GM23338 (cell line): ENCODE data around the gene FMN2. TPM values are rescaled to one million over a fixed set of nuclear protein-coding genes. Genes with fewer than 3 reads are reported as not detected.

Source experiments
- ATAC-seq: fragments of 200-7000 bp; cut with Tn5 transposase; 3 replicates; pipeline ENCODE4 v1.9.1; 2020
- DNase-seq: peaks from one replicate; pipeline ENCODE4 v3.0.0-alpha.2; 2015; ENCODE audit warnings: low spot score
- H2AFZ ChIP-seq: fragments of 200-600 bp; sonication (generic); 2 replicates; pipeline ENCODE4 v1.8.0; 2016; ENCODE audit warnings: antibody characterized with exemption, mild to moderate bottlenecking, moderate library complexity
- H3F3A ChIP-seq: fragments of 200-600 bp; sonication (generic); replicated peaks from 2 replicates; pipeline ENCODE4 v1.8.0; 2017; ENCODE audit warnings: antibody characterized with exemption, mixed run types, low read depth
- H3K27ac ChIP-seq: fragments of 200-600 bp; sonication (generic); 2 replicates; pipeline ENCODE4 v1.6.1; 2016; ENCODE audit warnings: low read depth
- H3K27me3 ChIP-seq: fragments of 200-600 bp; sonication (generic); 2 replicates; pipeline ENCODE4 v1.8.0; 2016; ENCODE audit warnings: mild to moderate bottlenecking, mixed run types, moderate library complexity; ENCODE audit not compliant: insufficient read depth
- H3K36me3 ChIP-seq: fragments of 200-600 bp; sonication (generic); 2 replicates; pipeline ENCODE4 v1.8.0; 2016; ENCODE audit warnings: mild to moderate bottlenecking; ENCODE audit not compliant: insufficient read depth
- H3K4me1 ChIP-seq: fragments of 200-600 bp; sonication (generic); 2 replicates; pipeline ENCODE4 v1.8.0; 2016; ENCODE audit warnings: mild to moderate bottlenecking, moderate library complexity; ENCODE audit not compliant: insufficient read depth
- H3K4me2 ChIP-seq: fragments of 200-600 bp; sonication (generic); 2 replicates; pipeline ENCODE4 v1.7.1; 2017; ENCODE audit warnings: mixed run types
- H3K4me3 ChIP-seq: fragments of 200-600 bp; sonication (generic); 2 replicates; pipeline ENCODE4 v1.6.1; 2016; ENCODE audit warnings: mixed run types
- H3K79me2 ChIP-seq: fragments of 200-600 bp; sonication (generic); replicated peaks from 2 replicates; pipeline ENCODE4 v1.8.0; 2017; ENCODE audit warnings: mild to moderate bottlenecking; ENCODE audit not compliant: insufficient read depth
- H3K9me2 ChIP-seq: fragments of 200-600 bp; sonication (generic); 2 replicates; pipeline ENCODE4 v1.8.0; 2017; ENCODE audit not compliant: insufficient read depth
- H4K20me1 ChIP-seq: fragments of 200-600 bp; sonication (generic); replicated peaks from 2 replicates; pipeline ENCODE4 v1.8.0; 2017; ENCODE audit warnings: mild to moderate bottlenecking; ENCODE audit not compliant: insufficient read depth
- H3K27ac Mint-ChIP-seq: 2 replicates; pipeline ENCODE4 v1.8.0; 2020; ENCODE audit warnings: inconsistent platforms, mild to moderate bottlenecking, moderate library complexity, mixed read lengths
- H3K27me3 Mint-ChIP-seq: 3 replicates; pipeline ENCODE4 v1.8.0; 2022; ENCODE audit warnings: low read depth, mild to moderate bottlenecking, moderate library complexity, mixed read lengths, inconsistent platforms; ENCODE audit not compliant: insufficient read depth, poor library complexity
- H3K36me3 Mint-ChIP-seq: 3 replicates; pipeline ENCODE4 v1.8.0; 2021; ENCODE audit warnings: low read depth, mild to moderate bottlenecking, inconsistent platforms, moderate library complexity, mixed read lengths
- H3K4me1 Mint-ChIP-seq: 3 replicates; pipeline ENCODE4 v1.8.0; 2020; ENCODE audit warnings: mild to moderate bottlenecking, inconsistent platforms, mixed read lengths
- H3K4me3 Mint-ChIP-seq: 3 replicates; pipeline ENCODE4 v1.8.0; 2021; ENCODE audit warnings: moderate library complexity, mild to moderate bottlenecking, inconsistent platforms, mixed read lengths
- H3K9me3 Mint-ChIP-seq: 3 replicates; pipeline ENCODE4 v1.8.0; 2020; ENCODE audit warnings: moderate library complexity, mild to moderate bottlenecking, inconsistent platforms, mixed read lengths
- CREB1 ChIP-seq: fragments of 250-450 bp; sonication (Bioruptor Pico); IDR thresholded peaks from 2 replicates; pipeline ENCODE4 v1.5.0; 2020; ENCODE audit warnings: low read depth, mild to moderate bottlenecking, moderate library complexity
- ETS1 ChIP-seq: IDR thresholded peaks from 2 replicates; pipeline ENCODE4 v1.6.1; 2016; ENCODE audit warnings: antibody characterized with exemption
- EZH2 ChIP-seq: fragments of 200-600 bp; sonication (generic); IDR thresholded peaks from one replicate; pipeline ENCODE4 v1.8.0; 2017; ENCODE audit warnings: antibody characterized with exemption, mild to moderate bottlenecking, low read depth; ENCODE audit not compliant: unreplicated experiment
- EZH2phosphoT487 ChIP-seq: fragments of 200-600 bp; sonication (generic); IDR thresholded peaks from one replicate; pipeline ENCODE4 v1.8.1; 2018; ENCODE audit warnings: antibody characterized with exemption; ENCODE audit not compliant: unreplicated experiment
- JUNB ChIP-seq: IDR thresholded peaks from one replicate; pipeline ENCODE4 v1.6.1; 2016; ENCODE audit warnings: antibody characterized with exemption; ENCODE audit not compliant: unreplicated experiment
- NANOG ChIP-seq: IDR thresholded peaks from 2 replicates; pipeline ENCODE4 v1.6.1; 2016; ENCODE audit warnings: antibody characterized with exemption, borderline replicate concordance
- POLR2AphosphoS5 ChIP-seq: IDR thresholded peaks from 2 replicates; pipeline ENCODE4 v1.6.1; 2016; ENCODE audit warnings: antibody characterized with exemption, low read depth
- REST ChIP-seq: IDR thresholded peaks from one replicate; pipeline ENCODE4 v1.6.1; 2018; ENCODE audit warnings: antibody characterized with exemption; ENCODE audit not compliant: unreplicated experiment
- STAT1 ChIP-seq: IDR thresholded peaks from one replicate; pipeline ENCODE4 v1.6.1; 2016; ENCODE audit warnings: antibody characterized with exemption; ENCODE audit not compliant: unreplicated experiment
- ZNF114 ChIP-seq: fragments of 250-450 bp; sonication (Bioruptor Pico); IDR thresholded peaks from 2 replicates; pipeline ENCODE4 v1.5.0; 2020; ENCODE audit warnings: mild to moderate bottlenecking, moderate library complexity
- ZNF331 ChIP-seq: fragments of 250-450 bp; sonication (Bioruptor Pico); IDR thresholded peaks from 2 replicates; pipeline ENCODE4 v1.5.0; 2020; ENCODE audit warnings: low read depth, mild to moderate bottlenecking, moderate library complexity
- ZNF462 ChIP-seq: fragments of 250-450 bp; sonication (Bioruptor Pico); IDR thresholded peaks from 2 replicates; pipeline ENCODE4 v1.5.0; 2020; ENCODE audit warnings: mild to moderate bottlenecking, moderate library complexity
- polyA plus RNA-seq: library from polyadenylated mRNA; unstranded; fragments of >200 nt; fragmentation: Nextera tagmentation; extraction: Ambion mirVana; gene quantifications from 2 replicates; pipeline ENCODE4 v1.2.1, GENCODE V29; 2016
- total RNA-seq: library from RNA; depleted of rRNA; stranded (reverse); fragments of >200 nt; shearing (Covaris generic); gene quantifications from 2 replicates; pipeline ENCODE4 v1.2.3, GENCODE V29; 2014
- TF ChIP-seq, protein P1 (sequence below), 2 experiments: fragments of 200-600 bp in 1 of 2; sonication (generic) in 1 of 2; conservative IDR thresholded peaks; 2 replicates each; pipeline versions ENCODE4 v1.5.1 to v1.6.1; 2016 to 2017; ENCODE audit warnings: antibody characterized with exemption in 2 of 2, low read depth in 2 of 2, mild to moderate bottlenecking in 2 of 2, moderate library complexity in 1 of 2

Gene FMN2
- total and polyA plus RNA-seq, 2 experiments from 2014 or later: 1.5 to 2.5 TPM

- no peak overlapping the region for H3K4me3 Mint-ChIP-seq
- Histone ChIP-seq H3K4me1 (no peaks in the 10 kb centered on the region), H3K27me3 (no peaks in the 10 kb centered on the region), H3K4me3 (no peak overlapping the region), H3K36me3 (no peaks in the 10 kb centered on the region), H3K27ac (no peak overlapping the region), H3K4me2 (no peak overlapping the region), H3F3A (no peaks in the 10 kb centered on the region), H3K9me2 (no peaks in the 10 kb centered on the region), H3K79me2 (no peaks in the 10 kb centered on the region), H4K20me1 (no peaks in the 10 kb centered on the region), H2AFZ (no peak overlapping the region)
- no peaks in the 10 kb centered on the region for H3K27me3 Mint-ChIP-seq
- no peaks in the 10 kb centered on the region for H3K4me1 Mint-ChIP-seq
- H3K9me3 Mint-ChIP-seq: no peaks in the 10 kb centered on the region
- TF ChIP-seq REST: no peak
- no peak for TF ChIP-seq ZNF462 (CRISPR knock-in tag)
- TF ChIP-seq CREB1 (CRISPR knock-in tag): no peak
- no peak for TF ChIP-seq EZH2phosphoT487
- no peak for TF ChIP-seq ZNF114 (CRISPR knock-in tag)
- no peak for TF ChIP-seq ZNF331
- no peak for TF ChIP-seq POLR2AphosphoS5
- TF ChIP-seq NANOG: no peak
- TF ChIP-seq STAT1: no peak
- TF ChIP-seq ETS1: no peak
- no peak for TF ChIP-seq EZH2
- TF ChIP-seq JUNB: no peak
- TF ChIP-seq, protein P1, sequence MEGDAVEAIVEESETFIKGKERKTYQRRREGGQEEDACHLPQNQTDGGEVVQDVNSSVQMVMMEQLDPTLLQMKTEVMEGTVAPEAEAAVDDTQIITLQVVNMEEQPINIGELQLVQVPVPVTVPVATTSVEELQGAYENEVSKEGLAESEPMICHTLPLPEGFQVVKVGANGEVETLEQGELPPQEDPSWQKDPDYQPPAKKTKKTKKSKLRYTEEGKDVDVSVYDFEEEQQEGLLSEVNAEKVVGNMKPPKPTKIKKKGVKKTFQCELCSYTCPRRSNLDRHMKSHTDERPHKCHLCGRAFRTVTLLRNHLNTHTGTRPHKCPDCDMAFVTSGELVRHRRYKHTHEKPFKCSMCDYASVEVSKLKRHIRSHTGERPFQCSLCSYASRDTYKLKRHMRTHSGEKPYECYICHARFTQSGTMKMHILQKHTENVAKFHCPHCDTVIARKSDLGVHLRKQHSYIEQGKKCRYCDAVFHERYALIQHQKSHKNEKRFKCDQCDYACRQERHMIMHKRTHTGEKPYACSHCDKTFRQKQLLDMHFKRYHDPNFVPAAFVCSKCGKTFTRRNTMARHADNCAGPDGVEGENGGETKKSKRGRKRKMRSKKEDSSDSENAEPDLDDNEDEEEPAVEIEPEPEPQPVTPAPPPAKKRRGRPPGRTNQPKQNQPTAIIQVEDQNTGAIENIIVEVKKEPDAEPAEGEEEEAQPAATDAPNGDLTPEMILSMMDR (conservative IDR thresholded peaks at IDR 0.05; ENCODE audit: low read depth in 2 of 2): no peak
- ATAC-seq (no peak), DNase-seq (no peak)
- H3K36me3 Mint-ChIP-seq: no peaks in the 10 kb centered on the region
- no peak overlapping the region for H3K27ac Mint-ChIP-seq
Observed at GRCh38 chr1:240258910-240259309, 167.2 kb downstream of the FMN2 start.
